HG02571 (cell line): Measurements from ENCODE around the gene DSCAML1.
"Not testable (repeated sequence)": the region's sequence is repeated elsewhere in the genome, so short reads cannot be mapped to it uniquely, and the experiment has no call there.

ENCODE experiments used
- ATAC-seq: cut with Tn5 transposase; IDR thresholded peaks from one replicate; pipeline ENCODE4 v1.9.1; 2021; ENCODE audit warnings: mild to moderate bottlenecking, moderate library complexity; ENCODE audit not compliant: unreplicated experiment

The DSCAML1 gene

GRCh38 chr11:117766026-117766425, 31.0 kb downstream of the DSCAML1 start:
- ATAC-seq = no peak

- no peak for ATAC-seq
Measured at GRCh38 chr11:117765068-117765467, 31.9 kb downstream of the DSCAML1 start.

GRCh38 chr11:117763465-117763864, 33.6 kb downstream of the DSCAML1 start:
- ATAC-seq = not testable (repeated sequence)

GRCh38 chr11:117761993-117762392, 35.0 kb downstream of the DSCAML1 start:
- ATAC-seq = no peak

- no peak for ATAC-seq
Measured at GRCh38 chr11:117759305-117759704, 37.7 kb downstream of the DSCAML1 start.

- no peak for ATAC-seq
Measured at GRCh38 chr11:117754030-117754429, 43.0 kb downstream of the DSCAML1 start.

GRCh38 chr11:117752721-117753237, 44.2 kb downstream of the DSCAML1 start:
- ATAC-seq = no peak

GRCh38 chr11:117752071-117752470, 44.9 kb downstream of the DSCAML1 start:
- ATAC-seq = no peak

- ATAC-seq = no peak
Measured at GRCh38 chr11:117750916-117751662, 45.9 kb downstream of the DSCAML1 start.

GRCh38 chr11:117750357-117750756, 46.7 kb downstream of the DSCAML1 start:
- ATAC-seq = no peak

GRCh38 chr11:117749541-117749910, 47.5 kb downstream of the DSCAML1 start:
- no peak for ATAC-seq

- no peak for ATAC-seq
Measured at GRCh38 chr11:117748771-117749540, 48.1 kb downstream of the DSCAML1 start.

GRCh38 chr11:117747892-117748291, 49.1 kb downstream of the DSCAML1 start:
- no peak for ATAC-seq

GRCh38 chr11:117745346-117745745, 51.7 kb downstream of the DSCAML1 start:
- ATAC-seq = no peak

GRCh38 chr11:117744471-117745150, 52.4 kb downstream of the DSCAML1 start:
- no peak for ATAC-seq

- no peak for ATAC-seq
Measured at GRCh38 chr11:117743121-117743815, 53.7 kb downstream of the DSCAML1 start.

- no peak for ATAC-seq
Measured at GRCh38 chr11:117738246-117738957, 58.6 kb downstream of the DSCAML1 start.

GRCh38 chr11:117735350-117735977, 61.6 kb downstream of the DSCAML1 start:
- no peak for ATAC-seq

- ATAC-seq = no peak
Measured at GRCh38 chr11:117734601-117735024, 62.4 kb downstream of the DSCAML1 start.

- ATAC-seq = no peak
Measured at GRCh38 chr11:117733316-117733715, 63.7 kb downstream of the DSCAML1 start.
